ENCODE measurements around the gene AP1G2.

AP1G2 gene

DNA sequence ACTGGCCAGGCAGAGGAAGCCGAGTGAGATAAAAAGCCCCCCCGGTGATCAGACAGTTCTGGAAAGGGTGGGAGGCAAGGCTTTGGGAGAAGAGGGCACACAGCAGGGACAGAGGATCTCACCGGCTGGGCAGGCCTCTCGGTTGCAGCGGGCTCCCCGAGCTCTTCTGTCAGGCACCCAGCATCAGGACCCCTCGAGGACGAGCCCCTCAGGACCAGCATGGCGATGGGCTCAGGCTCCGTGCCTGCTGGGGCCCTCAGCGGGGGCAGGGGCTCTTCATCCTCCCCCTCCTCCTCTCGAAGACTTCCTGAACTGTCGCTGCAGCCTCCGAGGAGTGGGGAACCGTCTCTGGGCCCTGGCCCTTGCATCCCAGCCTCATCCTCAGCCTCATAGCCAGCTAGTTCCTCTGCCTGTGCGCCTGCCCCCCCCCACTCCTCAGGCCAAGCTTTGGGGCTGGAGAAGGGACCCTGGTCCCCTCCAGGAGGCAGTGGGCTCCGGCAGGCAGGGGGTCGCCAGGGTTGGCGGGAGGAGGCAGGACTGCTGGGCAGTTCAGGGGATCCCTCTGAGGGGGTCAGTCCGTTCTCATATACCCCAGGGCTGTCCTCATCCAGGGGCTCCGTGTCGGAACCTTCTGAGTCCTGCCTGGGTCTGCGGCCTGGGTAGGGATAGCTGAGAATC is 3.4 kb upstream of the AP1G2 start:
- no peak for DNase-seq

DNA sequence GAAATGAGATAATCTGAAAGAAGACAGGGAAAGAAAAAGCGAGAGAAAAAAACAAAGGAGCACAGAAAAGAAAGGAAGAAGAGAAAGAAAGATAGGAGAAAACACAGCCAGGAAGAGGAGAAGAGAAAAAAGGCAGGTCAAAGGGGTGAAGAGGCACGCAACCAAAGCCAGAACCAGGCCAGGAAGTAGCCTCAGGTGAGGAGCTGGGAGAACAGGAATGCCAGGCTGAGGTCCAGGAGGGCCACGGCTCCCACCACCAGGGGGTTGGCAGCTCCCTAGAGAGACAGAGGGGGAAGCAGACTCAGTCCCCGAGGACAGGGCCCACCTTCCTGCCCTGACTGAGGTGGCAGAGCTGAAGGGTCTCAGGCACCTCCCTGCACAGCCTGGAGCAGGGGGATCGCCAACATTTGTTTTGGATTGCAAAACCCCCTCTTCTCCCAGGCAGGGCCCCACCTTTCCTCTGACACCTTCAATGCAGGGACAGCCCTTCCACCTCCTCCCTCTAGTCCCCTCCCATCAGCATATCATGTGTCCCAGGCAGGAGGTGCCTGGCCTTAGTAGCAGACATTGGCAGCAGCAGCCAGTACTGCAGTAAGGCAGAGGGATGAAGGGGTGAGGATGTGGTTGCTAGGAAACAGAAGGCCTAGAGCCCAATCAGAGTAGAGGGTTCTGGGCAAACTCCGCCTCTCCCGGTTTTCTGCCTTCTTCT is 2.0 kb upstream of the AP1G2 start:
- DNase-seq: no peak

DNA sequence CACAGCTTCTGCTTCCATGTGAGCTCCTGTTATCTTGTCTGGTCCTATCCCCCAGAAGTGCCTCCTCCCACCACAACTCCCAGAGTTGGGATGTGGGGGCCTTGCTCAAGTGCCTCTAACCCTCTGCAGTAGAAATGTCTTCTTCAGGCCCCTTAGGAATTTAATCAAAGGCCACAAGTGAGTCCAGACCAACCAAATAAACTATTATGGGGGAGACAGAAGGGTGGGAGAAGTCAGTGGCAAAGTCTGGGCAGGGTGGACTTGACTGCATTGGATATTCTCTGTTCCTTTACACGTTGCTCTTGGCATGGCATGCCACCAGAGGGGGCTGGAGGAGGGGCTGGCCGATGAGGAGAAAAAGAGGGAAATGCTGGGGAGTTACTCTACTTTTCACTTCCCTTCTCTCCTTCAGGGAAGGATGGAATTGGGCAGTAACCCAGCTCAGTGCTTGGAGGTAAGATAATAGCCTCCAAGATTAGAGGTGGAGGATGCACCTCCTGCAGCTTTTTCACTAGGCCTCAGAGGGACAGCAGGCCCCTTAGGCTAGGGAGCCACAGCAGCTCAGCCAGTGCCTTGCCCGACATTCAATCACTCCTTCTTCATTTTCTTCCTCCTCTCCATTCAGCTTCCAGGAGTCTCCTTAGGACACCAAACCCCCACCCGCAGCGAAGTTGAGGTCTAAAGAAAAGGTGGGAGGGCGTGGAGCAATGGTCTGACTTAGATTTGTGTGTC is 1.2 kb upstream of the AP1G2 start:
- DNase-seq: peak; percentile 44 to 55

DNA sequence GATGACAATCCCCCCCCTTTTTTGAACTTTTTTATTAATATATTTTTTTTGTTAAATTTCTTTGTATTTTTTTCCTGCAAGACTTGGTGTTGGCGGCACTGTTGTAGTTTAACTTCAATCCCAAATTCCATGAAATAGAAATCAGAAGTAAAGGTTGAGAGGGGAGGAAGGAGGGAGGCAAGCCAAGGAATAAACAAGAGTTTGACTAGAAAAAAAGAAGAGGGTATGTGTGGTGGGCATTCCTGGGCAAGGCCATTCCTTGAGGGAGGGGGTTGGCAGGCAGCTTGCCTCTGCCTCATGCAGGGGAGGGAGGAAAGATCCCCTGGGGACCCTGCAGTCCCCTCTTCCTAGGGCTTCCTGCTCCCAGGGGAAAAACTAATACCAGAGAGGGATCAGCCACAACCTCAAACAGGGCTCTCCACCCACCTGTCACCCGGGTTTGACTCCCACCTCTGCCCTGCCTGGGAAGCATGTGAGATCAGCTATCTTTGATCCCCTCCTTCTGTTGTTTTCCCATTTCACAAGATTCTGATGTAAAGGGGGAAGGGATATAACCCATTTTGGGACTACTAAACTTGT is 519 bp upstream of the AP1G2 start:
- no peak for DNase-seq

DNA sequence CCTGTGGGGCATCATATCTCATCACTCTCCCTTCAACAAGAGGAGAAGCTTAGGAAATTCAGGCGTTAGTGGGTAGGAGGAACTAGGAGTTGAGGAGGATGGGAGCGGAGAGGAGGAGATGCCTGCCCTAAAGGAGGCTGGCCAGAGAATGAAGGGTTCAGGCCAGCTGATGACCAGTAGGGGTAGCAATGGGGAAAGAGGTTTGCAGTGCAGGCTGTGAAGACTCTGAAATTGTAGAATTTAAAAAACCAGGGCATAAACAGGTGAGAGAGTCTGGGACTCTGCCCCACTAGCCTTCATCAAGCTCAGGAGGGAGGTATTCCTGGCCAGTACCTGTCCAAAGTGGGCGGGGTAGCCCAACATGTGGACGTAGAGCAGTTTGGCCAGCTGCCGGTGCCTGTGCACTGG is 809 bp downstream of the AP1G2 start:
- DNase-seq: peak in 1 of 2 donors; percentile 25

DNA sequence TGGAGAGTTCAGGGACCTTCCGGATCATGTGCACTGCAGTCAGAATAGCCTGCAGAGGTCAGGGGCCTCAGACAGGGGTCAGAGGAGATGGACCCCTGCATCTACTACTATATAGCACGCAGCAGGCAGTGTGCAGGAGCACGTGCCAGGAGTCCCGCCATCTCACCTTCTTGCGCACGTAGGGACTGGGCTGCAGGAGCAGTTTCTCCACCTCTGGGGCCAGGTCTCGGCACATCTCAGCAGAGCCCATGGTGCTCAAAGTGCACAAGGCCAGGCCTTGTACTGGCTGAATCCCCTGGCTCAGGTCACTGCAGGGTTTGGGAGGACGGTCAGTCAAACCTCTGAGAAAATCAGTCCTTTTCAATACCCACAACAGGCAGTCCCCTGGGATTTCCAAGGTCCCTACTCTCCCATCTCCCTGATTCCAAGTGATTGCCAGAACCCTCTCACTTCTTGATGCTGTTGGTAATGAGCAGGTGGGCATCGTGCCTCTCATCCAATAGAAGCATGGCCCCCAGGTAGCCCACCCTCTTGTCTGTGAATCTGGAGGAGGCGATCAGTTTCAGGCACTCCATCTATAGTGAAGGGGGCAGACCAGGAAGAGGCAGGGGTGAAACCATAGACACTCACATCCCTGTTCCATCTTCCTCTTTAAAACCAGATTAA is 1.3 kb downstream of the AP1G2 start:
- DNase-seq: no peak

DNA sequence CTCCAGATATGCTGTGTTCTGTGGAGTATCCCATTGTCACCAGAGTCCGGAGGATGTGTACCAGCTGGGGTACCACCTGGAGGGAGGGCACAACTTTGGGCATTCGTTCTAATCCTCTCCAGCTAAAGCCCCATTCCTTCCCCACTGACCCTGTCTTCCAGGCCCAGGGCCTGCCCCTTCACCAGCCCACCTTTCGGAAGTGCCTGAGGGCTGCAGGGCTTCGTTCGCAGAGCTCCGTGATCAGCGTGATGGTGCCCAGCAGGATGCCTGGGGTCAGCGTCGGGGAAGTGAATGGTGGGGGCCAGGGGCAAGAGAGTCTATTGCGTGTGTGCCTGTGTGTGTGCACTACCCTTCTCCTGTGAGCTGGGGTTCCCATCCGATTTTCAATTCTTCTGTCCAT is 2.0 kb downstream of the AP1G2 start:
- no peak for DNase-seq

DNA sequence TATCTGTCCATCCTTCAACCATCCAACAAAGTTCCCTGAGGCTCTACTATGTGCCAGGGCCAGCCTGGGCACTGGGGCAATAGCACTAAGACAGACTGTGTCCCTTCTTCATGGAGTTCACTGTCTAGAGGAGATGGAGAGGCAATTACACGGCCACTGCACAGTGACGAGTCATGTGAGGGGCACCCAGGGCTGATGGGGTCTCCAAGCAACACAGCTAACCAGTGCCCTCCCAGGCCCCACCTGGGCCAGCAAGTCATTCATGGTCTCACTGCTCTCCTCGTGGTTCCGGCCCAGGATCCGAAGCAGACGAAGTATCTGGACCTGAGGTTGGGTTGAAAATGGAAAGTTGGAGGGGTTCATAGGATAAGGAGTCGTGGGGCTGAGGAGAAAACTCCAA is 2.7 kb downstream of the AP1G2 start:
- DNase-seq: no peak

DNA sequence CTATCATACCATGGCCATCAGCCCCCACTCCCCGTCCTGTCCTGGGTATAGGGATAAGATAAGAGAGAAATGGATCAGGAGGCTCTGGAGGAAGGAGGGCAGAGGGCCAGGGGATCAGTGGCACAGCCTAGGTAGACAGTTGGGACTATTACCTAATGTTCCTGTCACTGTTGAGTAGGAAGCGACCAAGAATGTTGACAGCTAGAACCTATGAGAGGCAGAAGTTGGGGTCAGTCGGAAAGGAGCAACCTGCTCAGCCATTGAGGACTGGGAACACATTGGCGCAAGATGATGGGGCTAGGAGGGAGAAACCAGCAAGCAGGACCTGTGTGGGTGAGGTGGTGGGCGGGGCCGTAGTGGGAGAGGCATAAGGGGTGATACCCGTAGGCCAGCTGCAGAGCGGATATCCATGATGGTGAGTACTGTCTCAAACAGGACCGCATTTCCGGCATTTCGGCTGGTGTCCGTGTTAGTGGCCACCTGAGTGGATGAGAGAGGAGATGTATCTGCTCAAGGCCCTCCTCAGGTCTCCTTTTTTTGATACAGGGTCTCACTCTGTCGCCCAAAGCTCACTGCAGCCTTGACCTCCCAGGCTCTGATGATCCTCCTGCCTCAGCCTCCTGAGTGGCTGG is 3.3 kb downstream of the AP1G2 start:
- DNase-seq: no peak

DNA sequence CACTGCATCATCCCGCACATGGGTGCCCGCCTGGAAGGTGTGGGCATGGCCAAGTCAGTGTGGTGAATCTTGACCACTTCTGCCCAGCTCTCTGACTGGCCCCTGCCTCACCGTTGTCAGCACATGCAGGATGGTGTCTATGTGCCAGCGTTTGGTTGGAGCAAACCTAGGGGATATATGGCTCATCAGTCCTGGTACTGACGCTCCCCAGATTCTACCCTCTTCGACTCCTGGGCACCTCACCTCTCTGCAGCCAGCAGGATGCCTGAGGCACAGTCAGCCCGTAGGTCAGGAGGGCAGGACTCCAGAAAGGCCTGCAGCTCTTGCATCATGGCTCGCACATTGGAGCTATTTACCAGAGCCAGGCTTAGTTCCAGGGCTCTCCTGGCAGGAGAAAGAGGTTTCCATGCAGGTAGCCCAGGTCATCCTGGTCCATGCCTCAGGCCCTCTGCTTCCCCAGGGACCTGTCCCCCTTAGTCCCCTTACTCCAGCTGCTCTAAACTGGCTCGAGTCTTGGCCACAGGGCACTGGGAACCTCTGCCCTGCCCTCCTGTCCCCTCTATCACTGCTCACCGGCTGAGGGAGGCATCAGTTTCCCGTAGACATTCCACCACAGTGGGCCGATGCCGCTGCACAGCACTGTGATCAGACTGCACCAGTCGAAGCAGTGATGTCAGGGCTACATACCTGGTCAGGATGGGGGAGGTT is 4.0 kb downstream of the AP1G2 start:
- no peak for DNase-seq

DNA sequence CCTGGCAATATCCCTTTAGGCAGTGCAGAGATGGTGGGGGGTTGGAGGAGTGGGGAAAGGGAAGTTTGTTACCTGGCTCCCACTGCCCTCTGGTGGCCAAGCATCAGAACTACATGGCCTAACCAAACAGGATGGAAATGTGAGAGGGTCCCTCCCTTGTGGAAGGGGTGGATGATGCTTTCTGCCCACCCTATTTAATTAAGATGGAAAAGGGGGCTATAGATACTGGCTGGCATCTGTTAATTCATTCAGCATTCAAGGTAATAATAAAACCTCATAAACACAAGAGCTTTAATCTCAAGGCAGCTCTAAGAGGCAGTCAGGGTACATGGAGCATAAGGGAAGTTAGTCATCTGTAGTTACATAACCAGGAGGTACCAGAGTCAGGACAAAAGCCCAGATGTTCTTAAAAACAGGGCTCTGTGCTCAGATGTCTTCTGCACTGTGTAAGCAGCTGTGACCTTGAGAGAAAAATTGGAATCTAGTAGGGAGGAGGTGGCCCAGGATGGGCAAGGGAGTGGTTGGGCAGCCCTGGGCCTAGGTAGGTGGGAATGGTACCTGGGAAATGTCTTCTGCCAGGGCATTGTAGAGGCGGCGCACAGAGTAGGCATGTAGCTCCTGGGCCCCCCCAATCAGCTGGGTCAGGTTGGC is 4.6 kb downstream of the AP1G2 start:
- peak in 1 of 2 donors; percentile 58 for DNase-seq

DNA sequence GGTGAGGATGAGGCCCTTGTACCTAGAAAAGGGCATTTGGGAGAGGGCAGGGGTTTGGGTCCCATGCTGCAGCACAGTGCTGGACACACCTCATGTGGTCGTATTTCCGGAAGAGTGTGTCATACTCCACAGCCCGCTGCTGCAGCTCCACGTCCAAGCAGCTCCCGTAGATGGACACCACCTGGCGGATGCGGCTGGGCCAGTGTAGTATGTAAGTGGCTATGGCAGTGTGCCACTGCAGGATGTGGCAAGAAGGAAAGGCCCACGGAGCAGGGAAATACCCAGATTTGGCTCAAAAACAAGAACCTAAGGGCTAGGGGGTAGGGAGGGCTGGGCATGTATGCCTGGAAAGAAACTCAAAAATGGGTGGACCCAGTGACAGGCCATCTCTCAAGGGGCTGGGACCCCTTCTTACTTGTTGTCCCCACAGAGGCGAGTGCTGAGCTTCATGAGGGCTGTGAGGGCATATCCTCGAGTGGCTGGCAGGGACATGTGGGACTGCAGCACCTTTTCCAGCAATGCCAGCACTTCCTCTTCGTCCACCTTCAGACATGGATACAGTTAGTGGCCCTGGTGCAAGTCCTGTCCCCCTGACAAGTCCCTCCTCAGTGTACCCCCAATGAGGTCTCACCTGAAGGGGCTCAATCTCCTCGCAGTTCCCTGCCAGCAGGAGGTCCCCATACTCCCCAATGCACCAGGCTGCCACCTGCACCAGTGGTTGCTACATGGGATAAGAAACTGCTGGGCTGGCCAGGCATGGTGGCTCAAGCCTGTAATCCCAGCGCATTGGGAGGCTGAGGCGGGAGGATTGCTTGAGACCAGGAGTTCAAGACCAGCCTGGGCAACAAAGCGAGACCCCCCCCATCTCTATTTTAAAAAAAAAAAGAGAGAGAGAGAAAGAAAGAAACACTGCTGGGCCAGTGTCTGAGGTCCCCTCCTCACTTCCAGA is 5.4 kb downstream of the AP1G2 start:
- DNase-seq: no peak

DNA sequence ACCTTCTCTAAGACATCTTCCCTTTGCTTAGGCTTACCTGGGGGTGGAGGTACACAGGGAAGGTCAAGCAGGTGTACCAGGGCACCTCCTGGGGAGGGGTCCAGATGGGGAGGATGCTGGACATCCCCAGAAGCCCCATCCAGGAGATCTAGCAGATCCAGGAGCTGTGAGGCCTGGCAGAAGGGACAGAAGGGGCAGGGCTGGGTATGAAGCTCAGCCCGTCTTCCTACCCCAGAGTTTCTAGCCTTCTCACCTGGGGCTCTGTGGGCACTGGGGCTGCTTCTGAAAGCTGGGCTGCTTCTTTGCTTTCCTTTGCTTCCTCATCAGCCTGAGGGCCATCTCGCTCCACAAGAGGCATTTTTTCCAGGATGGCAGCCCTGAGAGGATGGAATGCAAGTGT is 6.3 kb downstream of the AP1G2 start:
- DNase-seq: no peak

DNA sequence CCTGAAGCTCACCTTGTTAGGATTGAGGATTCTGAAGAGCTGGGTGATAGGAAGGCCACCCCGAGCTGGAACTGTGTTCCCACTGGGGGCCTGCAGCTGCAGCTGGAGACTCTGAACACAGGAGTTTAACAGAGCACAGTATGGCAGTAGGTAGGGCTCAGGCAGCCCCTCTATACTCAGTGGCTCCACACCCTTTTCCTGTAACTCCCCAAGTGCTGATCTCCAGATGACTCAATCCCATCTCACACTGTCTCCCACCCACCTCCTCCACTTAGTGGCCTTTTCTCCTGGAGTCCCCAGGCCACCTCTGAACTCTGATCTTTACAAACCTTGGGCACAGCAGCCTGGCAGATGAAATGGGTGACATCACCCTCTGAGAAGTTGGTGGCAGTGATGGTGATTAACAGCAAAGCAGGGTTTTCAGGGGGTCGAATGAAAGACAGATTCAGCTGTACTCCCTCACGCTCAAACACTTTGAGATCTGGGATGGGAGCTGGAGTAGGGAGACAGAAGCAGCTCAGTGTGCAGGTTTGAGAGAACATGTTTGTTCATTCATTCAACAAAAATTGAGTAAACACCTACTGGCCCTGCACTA is 7.6 kb downstream of the AP1G2 start:
- no peak for DNase-seq

DNA sequence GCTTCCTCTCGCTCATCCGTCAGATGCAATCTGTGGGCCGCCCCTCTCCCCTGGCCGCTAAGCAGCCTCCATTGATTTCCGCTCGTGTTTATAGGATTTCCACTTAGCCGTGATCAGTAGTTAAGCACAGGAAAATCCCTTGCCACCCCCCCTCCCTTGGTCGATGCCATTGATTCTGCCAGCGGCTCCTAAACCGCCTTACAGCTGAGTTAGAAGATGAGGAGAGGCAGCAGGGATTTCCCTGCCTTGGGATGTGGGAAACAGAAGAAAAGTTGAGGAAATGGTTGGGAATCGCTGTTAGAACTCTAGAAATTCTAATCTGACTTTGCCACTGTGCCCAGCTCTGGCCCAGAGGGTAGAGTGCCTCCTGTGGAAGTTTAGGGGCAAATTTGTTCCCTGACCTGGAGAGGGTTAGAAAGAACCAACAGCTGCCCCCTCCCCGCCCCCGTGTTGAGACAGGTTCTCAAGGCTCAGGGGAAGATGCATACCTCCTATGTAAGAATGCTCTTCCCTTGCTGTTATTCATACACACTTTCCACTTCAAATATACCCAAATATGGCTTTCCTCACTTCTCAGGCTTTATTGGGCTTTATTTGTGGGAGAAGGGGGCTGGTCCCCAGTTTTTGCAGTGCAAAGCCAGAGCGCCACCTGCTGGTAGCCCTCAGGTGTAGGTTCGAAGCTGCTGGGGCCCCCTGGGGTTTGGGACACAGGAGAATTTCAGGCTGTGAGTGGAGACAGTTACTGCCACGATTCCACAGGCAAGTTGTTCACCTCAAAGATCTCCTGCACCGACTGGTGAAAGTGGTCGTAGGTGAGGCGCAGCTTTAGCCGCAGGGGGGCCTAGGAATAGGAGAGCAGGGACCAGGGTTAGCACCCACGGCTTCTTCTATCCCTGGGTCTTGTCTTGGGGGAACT is 8.3 kb downstream of the AP1G2 start:
- peak in 1 of 2 donors; percentile 74 for DNase-seq

DNA sequence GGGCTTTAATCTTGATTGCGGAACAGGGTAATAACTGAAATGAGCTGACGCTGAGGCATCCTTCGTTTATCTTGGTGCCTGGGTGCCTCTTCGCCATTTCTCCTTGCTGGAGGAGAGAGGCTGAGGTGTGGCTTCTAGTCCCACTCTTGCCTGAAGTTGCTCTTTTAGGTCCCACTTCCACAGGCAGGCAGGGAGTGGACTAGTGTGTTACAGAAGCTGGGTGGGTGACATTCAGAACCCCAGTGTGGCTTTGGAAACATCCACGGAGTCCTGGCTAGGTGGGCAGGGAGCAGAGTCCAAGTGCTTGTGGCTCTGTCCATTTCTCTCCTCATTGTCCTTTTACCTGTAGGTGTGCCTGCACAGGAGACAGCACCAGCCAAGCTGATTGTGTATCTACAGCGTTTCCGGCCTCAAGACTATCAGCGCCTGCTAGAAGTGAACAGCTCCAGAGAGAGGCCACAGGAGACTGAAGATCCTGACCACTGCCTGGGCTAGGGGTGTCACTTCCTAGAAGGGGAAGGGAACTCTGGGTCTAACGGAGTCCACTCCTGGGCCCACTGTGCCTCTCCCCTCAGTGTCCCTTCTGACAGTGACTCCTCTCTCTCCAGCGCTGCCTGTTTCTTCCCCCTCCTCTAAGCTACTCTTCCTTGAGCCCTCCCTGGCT is 9.1 kb downstream of the AP1G2 start:
- DNase-seq: no peak

DNA sequence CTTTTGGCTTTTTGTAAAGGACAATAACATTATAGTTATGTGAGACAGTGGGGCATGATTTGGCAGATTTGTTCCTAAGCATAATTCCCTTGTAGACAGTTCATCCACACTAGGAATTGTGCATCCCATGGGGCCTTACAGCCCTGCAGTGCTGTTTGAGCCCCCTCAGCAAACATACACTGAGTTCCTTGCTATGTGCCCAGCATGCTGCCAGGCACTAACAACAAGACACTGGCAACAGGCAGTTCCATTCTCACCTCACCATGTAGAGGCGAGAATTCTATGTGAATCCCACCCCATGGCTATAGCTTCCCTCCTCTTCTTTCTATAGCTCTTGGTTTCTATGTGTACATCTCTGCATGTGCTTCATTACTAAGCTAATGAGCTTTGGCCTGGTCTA is 9.6 kb downstream of the AP1G2 start:
- no peak for DNase-seq

DNA sequence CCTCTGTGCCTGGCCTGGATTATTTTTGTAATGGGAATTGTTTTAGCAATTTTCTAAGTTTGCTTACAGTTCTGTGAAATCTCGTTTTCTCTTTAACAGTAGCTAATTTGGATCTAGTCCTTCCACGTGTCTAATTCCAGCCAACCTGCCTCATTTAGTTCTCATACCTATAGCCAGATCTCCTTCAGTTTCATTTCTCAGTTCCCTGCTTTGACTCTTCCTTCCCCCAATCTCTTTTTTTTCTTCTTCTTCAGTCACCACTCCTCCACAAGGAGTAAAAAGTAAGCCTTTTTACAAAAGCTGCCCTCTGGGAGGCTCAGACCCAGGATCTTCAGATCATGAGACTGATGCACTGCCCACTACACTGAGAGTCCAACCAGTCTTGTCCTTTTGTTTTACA is 10.1 kb downstream of the AP1G2 start:
- DNase-seq: no peak
